ENCODE data around the gene ADD1.

GRCh38 chr4:2887343-2887742 is 43.7 kb downstream of the ADD1 start:
- TF ChIP-seq EZH2 (IDR thresholded peaks at IDR 0.05; ENCODE audit: low read depth) (no peak), CTCF (conservative IDR thresholded peaks at IDR 0.05) (no peak)
